ENCODE results near the gene SNX10.
A peak's percentile ranks its signal among the peaks of the same experiment; 100 is the strongest.
"Not testable (repeated sequence)": the region's sequence is repeated elsewhere in the genome, so short reads cannot be mapped to it uniquely, and the experiment has no call there.

SNX10 gene

GRCh38 chr7:26291699-26292538 is at the start of gene SNX10:
Gene SNX10, plus strand, starts transcription at chr7:26291862. Its CDS starts 54,581 bp downstream, at chr7:26346443.
- DNase-seq (ENCODE audit: low read depth) = peak; percentile 12
- H3K4me3 ChIP-seq (ENCODE audit: low read depth, low read length) = peak within 1 kb of the TSS; percentile 41
- TF ChIP-seq CTCF (conservative IDR thresholded peaks at IDR 0.05; ENCODE audit: low read depth, low read length) = peak; percentile 6

- H3K4me3 ChIP-seq (ENCODE audit: low read depth, low read length) = no peak overlapping the region
- TF ChIP-seq CTCF (conservative IDR thresholded peaks at IDR 0.05; ENCODE audit: low read depth, low read length) = no peak
- DNase-seq (ENCODE audit: low read depth) = no peak
These were observed 46.5 kb upstream of the SNX10 start for GRCh38 chr7:26245150-26245549.

- H3K4me3 ChIP-seq (ENCODE audit: low read depth, low read length) = no peak overlapping the region
- no peak for DNase-seq (ENCODE audit: low read depth)
- no peak for TF ChIP-seq CTCF (conservative IDR thresholded peaks at IDR 0.05; ENCODE audit: low read depth, low read length)
These were observed 41.4 kb upstream of the SNX10 start for GRCh38 chr7:26250239-26250638.

- H3K4me3 ChIP-seq (ENCODE audit: low read depth, low read length); DNase-seq (ENCODE audit: low read depth): not testable (repeated sequence)
These were observed 29.8 kb upstream of the SNX10 start for GRCh38 chr7:26261866-26262265.

GRCh38 chr7:26265065-26265464 is 26.6 kb upstream of the SNX10 start:
- H3K4me3 ChIP-seq (ENCODE audit: low read depth, low read length) = no peak overlapping the region
- DNase-seq (ENCODE audit: low read depth) = no peak
- TF ChIP-seq CTCF (conservative IDR thresholded peaks at IDR 0.05; ENCODE audit: low read depth, low read length) = no peak

- no peak for TF ChIP-seq CTCF (conservative IDR thresholded peaks at IDR 0.05; ENCODE audit: low read depth, low read length)
- DNase-seq (ENCODE audit: low read depth) = no peak
These were observed 26.1 kb upstream of the SNX10 start for GRCh38 chr7:26265499-26266075.

GRCh38 chr7:26267601-26268166 is 24.0 kb upstream of the SNX10 start:
- no peak for DNase-seq (ENCODE audit: low read depth)
- no peak overlapping the region for H3K4me3 ChIP-seq (ENCODE audit: low read depth, low read length)
- no peak for TF ChIP-seq CTCF (conservative IDR thresholded peaks at IDR 0.05; ENCODE audit: low read depth, low read length)

More at GRCh38 chr7:26265499-26266075, 26.1 kb upstream of the SNX10 start:
- H3K4me3 ChIP-seq (ENCODE audit: low read depth, low read length) = no peak overlapping the region
